Fibroblast of villous mesenchyme (primary cell): ENCODE results near the gene C1S. TPM values are rescaled to one million over a fixed set of nuclear protein-coding genes. Genes with fewer than 3 reads are reported as not detected.

ENCODE experiments used
- DNase-seq: peaks from one replicate; pipeline ENCODE4 v3.0.0-alpha.2; 2010; ENCODE audit warnings: low read depth
- H3K4me3 ChIP-seq: 2 replicates; pipeline ENCODE4 v1.5.1; 2011; ENCODE audit warnings: low read depth, mild to moderate bottlenecking, low read length
- total RNA-seq: library from RNA; depleted of rRNA; stranded (reverse); fragments of >200 nt; gene quantifications from 2 replicates; pipeline ENCODE4 v1.2.3, GENCODE V29; 2012
- TF ChIP-seq, protein P1 (sequence below): IDR thresholded peaks from 2 replicates; pipeline ENCODE4 v1.5.1; 2012; ENCODE audit warnings: low read depth, mild to moderate bottlenecking, low read length; ENCODE audit not compliant: insufficient read depth

The C1S gene
- total RNA-seq, 1 donor = 146 TPM

DNA sequence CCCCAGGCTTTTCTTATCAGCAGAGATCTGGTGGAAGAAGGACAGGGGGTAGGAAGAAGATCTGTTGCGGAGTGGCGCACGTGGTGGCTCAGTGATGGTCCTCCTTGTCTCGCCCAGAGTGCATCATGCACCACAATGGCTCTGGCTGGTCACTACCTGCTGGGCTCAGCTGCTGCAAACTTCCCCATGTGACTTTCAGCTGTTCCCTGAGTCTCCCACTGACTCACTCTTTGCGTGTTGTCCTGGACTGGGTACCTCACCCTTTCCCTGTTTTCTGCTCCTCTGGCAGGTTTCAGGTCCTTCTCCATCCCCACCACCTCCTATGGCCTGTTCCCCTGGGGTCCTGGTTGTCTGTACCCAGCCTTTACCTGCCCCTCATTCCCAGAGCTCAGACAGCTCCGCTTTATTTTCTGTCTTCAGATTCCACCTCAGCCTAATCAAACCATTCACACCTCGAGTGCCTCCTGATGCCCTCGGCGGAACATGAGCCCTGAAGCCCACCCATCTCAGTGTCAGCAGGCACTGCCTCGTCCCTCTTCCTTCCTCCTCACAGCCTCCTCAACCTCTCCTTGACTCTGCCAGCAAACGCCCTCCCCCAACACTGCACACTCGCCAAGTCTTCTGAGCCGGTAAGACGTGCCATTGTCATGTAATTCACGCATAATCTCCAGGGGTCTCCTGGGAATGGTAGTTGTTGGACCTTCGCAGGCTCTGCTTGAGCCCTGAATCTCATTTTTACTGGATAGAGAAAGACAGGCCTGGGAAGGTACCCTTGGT lies 29.9 kb downstream of the C1S start:
- peak overlapping the region; percentile 2 for H3K4me3 ChIP-seq
- peak; percentile 12 for DNase-seq
- TF ChIP-seq, protein P1, sequence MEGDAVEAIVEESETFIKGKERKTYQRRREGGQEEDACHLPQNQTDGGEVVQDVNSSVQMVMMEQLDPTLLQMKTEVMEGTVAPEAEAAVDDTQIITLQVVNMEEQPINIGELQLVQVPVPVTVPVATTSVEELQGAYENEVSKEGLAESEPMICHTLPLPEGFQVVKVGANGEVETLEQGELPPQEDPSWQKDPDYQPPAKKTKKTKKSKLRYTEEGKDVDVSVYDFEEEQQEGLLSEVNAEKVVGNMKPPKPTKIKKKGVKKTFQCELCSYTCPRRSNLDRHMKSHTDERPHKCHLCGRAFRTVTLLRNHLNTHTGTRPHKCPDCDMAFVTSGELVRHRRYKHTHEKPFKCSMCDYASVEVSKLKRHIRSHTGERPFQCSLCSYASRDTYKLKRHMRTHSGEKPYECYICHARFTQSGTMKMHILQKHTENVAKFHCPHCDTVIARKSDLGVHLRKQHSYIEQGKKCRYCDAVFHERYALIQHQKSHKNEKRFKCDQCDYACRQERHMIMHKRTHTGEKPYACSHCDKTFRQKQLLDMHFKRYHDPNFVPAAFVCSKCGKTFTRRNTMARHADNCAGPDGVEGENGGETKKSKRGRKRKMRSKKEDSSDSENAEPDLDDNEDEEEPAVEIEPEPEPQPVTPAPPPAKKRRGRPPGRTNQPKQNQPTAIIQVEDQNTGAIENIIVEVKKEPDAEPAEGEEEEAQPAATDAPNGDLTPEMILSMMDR = no peak

DNA sequence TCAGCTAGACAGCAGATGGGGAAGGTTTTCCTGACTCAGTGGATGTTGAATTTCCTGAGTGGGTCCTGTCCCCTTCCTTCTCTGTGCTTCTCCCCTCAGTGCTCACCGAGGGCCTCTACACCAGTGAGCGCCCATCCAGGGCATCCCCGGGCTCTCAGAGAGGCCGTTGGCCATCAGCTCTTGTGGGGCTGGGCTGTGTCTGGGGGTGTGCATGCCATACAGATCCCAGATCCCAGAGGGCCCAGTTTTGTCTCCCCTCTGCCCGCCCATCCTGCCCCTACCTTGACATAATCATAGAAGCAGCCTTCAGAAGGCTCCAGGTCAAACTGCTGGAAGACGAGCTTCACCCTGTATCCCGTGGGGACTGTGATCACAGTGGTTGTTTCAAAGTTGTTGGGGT lies 30.7 kb downstream of the C1S start:
- TF ChIP-seq, protein P1 = no peak
- no peak for DNase-seq
- peak overlapping the region; percentile 67 for H3K4me3 ChIP-seq

DNA sequence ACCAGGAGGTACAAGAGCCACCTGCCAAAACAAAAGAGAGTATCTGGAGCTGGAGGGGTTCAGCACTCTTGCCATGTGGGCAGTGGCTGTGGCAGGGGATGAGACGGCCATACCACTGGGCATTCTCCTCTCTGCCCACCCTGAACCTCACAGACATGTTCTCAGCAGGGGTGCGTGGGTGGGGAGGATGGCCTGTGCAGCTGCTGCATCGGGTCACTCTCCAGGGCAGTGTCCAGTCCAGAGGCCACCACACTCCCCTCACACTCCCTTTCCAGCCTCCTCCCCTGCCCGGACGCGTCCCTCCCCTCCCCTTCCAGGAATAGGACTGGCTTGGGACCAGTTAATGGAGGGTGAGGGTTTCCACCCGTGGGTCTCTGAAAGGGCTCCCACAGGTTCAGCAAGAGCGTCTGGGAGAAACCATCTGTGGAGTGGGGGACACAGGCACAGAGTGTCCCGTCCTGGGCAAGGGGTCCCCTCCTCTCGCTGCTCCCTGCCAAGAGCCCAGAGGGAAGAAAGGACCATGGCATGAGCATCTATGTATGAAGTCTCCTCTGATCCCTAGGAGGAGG lies 31.2 kb downstream of the C1S start:
- peak; percentile 16 for DNase-seq
- peak overlapping the region; percentile 67 for H3K4me3 ChIP-seq
- TF ChIP-seq, protein P1 = no peak

DNA sequence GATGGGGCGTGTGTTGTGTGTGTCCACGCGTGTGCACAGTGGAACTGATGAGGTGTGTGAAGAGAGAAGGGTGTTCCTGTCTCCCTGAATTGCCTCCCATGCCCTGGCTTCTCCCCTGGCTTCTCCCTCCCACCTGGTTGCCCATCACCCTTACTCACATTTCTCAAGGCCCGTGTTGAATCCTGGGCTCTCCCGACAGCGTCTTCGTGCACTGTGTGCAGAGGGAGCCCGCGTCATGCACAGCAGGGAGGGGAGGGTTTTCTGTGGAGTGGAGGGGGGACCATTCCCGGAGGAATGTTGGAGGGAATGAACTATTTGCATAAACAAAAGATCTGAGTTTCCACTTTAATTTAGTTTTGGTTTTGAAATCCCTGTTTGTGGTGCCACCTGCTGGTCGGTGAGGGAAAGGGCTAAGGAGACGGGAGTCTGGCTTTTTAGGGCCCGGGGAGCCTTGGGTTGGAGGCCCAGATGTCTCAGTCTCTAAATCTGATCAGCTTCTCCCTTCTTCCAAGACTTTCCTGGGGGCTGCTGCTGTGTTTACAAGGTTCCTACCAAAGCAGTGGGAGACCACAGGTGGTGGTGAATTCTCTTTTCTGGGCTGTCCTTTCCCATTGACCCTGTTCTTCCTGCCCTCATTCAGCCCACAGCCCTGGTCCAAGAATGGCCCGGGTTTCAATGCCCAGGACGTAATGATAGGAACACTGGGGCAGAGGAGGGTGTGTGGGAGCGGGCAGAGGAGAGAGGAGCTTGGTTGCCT lies 31.9 kb downstream of the C1S start, which contains the start of gene C1R:
Gene C1R, minus strand, starts transcription at position 217 of the 757 bp plus-strand sequence. Its CDS starts 57 bp downstream, at position 160.
- DNase-seq = peak; percentile 92
- TF ChIP-seq, protein P1 = peak; percentile 92
- peak within 1 kb of the TSS; percentile 67 for H3K4me3 ChIP-seq

DNA sequence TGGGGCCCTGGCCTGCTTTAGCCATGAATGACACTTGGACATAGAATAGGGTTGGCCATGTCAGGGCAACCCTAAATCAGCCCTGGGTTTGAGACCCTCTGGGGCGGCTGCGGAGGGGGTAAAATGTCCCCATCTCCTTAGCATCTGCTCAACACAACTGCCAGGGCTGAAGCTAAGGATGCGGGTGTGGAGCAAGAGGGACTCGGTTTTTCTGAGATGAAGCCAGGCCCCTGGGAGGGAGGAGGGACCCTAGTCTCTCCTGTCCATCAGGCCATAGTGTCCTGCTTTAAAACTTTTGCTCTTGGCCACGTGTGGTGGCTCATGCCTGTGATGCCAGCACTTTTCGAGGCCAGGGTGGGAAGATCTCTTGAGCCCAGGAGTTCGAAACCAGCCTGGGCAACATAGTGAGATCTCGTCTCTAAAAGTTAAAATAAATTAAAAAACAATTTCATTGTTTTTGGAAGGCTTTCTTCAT lies 32.5 kb downstream of the C1S start:
- DNase-seq = no peak
- H3K4me3 ChIP-seq = no peak overlapping the region
- TF ChIP-seq, protein P1 = no peak

DNA sequence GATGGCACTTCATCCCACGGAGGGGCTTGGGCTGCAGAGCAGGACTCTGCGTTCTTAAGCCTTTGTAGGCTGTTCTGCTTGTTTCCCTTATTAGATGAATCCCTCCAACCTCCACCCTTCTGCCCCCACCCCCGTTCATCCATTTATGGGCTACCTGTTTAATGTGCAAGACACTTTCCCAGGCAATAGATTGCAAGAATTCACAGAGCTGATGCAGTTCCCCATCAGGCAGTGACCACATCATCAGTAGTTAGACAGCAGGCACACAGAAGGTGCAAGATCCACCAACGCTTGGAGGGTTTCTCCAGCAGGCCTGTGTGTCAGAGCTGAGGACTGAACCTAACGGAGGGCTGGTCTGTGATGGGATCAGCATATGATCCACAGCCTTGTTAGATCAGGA lies 33.0 kb downstream of the C1S start:
- DNase-seq = no peak
- TF ChIP-seq, protein P1 = no peak
- H3K4me3 ChIP-seq = no peak overlapping the region
